IPS-NIHi11 (cell line): ENCODE results near the gene PCBP4.

Source experiments
- DNase-seq: peaks from one replicate; pipeline ENCODE4 v3.0.0; 2012; ENCODE audit warnings: mixed read lengths, low spot score

The PCBP4 gene

GRCh38 chr3:51971350-51971749 is 4.1 kb upstream of the PCBP4 start:
- DNase-seq = no peak

GRCh38 chr3:51970606-51971300 is 3.5 kb upstream of the PCBP4 start:
- DNase-seq = no peak

- DNase-seq = no peak
Measured at GRCh38 chr3:51969841-51970240, 2.6 kb upstream of the PCBP4 start.

- DNase-seq = no peak
Measured at GRCh38 chr3:51968883-51969678, 1.8 kb upstream of the PCBP4 start.

GRCh38 chr3:51968170-51968775 is 1.0 kb upstream of the PCBP4 start:
- DNase-seq = peak; percentile 52

- DNase-seq = no peak
Measured at GRCh38 chr3:51966922-51967383, 301 bp downstream of the PCBP4 start.

- no peak for DNase-seq
Measured at GRCh38 chr3:51966486-51966885, 768 bp downstream of the PCBP4 start.

- DNase-seq = no peak
Measured at GRCh38 chr3:51966016-51966415, 1.2 kb downstream of the PCBP4 start.

GRCh38 chr3:51964521-51964920 is 2.7 kb downstream of the PCBP4 start:
- DNase-seq = no peak

GRCh38 chr3:51963951-51964451 is 3.3 kb downstream of the PCBP4 start:
- peak; percentile 50 for DNase-seq

- DNase-seq = no peak
Measured at GRCh38 chr3:51962854-51963530, 4.3 kb downstream of the PCBP4 start.

- no peak for DNase-seq
Measured at GRCh38 chr3:51961602-51962569, 5.4 kb downstream of the PCBP4 start.

GRCh38 chr3:51961011-51961410 is 6.2 kb downstream of the PCBP4 start:
- no peak for DNase-seq

GRCh38 chr3:51960386-51960785 is 6.9 kb downstream of the PCBP4 start:
- DNase-seq = no peak

GRCh38 chr3:51959651-51960050 is 7.6 kb downstream of the PCBP4 start:
- no peak for DNase-seq

- no peak for DNase-seq
Measured at GRCh38 chr3:51958603-51959521, 8.4 kb downstream of the PCBP4 start.

GRCh38 chr3:51957520-51958205 is 9.6 kb downstream of the PCBP4 start:
- no peak for DNase-seq

- peak; percentile 92 for DNase-seq
Measured at GRCh38 chr3:51955893-51956770, 11.1 kb downstream of the PCBP4 start.
